Neural crest cell (in vitro differentiated cells): ENCODE results near the gene CEP131. TPM values are rescaled to one million over a fixed set of nuclear protein-coding genes. Genes with fewer than 3 reads are reported as not detected.
A peak's percentile ranks its signal among the peaks of the same experiment; 100 is the strongest.

Experiments used
- DNase-seq: peaks from one replicate; pipeline ENCODE4 v3.0.0; 2021; ENCODE audit warnings: low read depth, mixed read lengths, low spot score
- H3K27ac Mint-ChIP-seq: one replicate; pipeline ENCODE4 v1.8.0; 2021; ENCODE audit warnings: mild to moderate bottlenecking, mixed read lengths; ENCODE audit not compliant: unreplicated experiment
- H3K27me3 Mint-ChIP-seq: 2 replicates; pipeline ENCODE4 v1.8.0; 2021; ENCODE audit warnings: low read depth, mild to moderate bottlenecking, mixed read lengths
- H3K36me3 Mint-ChIP-seq: 2 replicates; pipeline ENCODE4 v1.8.0; 2021; ENCODE audit warnings: low read depth, mild to moderate bottlenecking, mixed read lengths
- H3K4me1 Mint-ChIP-seq: 2 replicates; pipeline ENCODE4 v1.8.0; 2021; ENCODE audit warnings: mixed read lengths
- H3K4me3 Mint-ChIP-seq: one replicate; pipeline ENCODE4 v1.8.0; 2021; ENCODE audit warnings: mild to moderate bottlenecking, mixed read lengths
- H3K9me3 Mint-ChIP-seq: 2 replicates; pipeline ENCODE4 v1.8.0; 2021; ENCODE audit warnings: mixed read lengths
- CTCF ChIP-seq: fragments of 200-600 bp; sonication (generic); conservative IDR thresholded peaks from 2 replicates; pipeline ENCODE4 v1.5.0; 2021; ENCODE audit warnings: antibody characterized with exemption, mild to moderate bottlenecking
- total RNA-seq: library from RNA; stranded (reverse); gene quantifications from 2 replicates; pipeline ENCODE4 v1.2.1, GENCODE V29; 2021

The CEP131 gene
- total RNA-seq, 1 donor from 2014 or later = 42.5 TPM

GRCh38 chr17:81162491-81162890, 60.3 kb downstream of the CEP131 start:
- Mint-ChIP-seq H3K9me3 (no peaks in the 10 kb centered on the region), H3K27ac (no peak overlapping the region), H3K27me3 (peaks cover 2% of the 10 kb centered on the region), H3K36me3 (no peaks in the 10 kb centered on the region), H3K4me1 (no peaks in the 10 kb centered on the region), H3K4me3 (no peak overlapping the region)
- no peak for TF ChIP-seq CTCF
- DNase-seq = no peak

GRCh38 chr17:81161972-81162371, 60.8 kb downstream of the CEP131 start:
- Mint-ChIP-seq H3K4me3 (no peak overlapping the region), H3K27ac (no peak overlapping the region), H3K9me3 (no peaks in the 10 kb centered on the region), H3K4me1 (no peaks in the 10 kb centered on the region), H3K27me3 (no peaks in the 10 kb centered on the region), H3K36me3 (no peaks in the 10 kb centered on the region)
- TF ChIP-seq CTCF = no peak
- no peak for DNase-seq

GRCh38 chr17:81161536-81161935, 61.2 kb downstream of the CEP131 start:
- H3K4me3 Mint-ChIP-seq = no peak overlapping the region
- H3K9me3 Mint-ChIP-seq = no peaks in the 10 kb centered on the region
- no peaks in the 10 kb centered on the region for H3K4me1 Mint-ChIP-seq
- H3K36me3 Mint-ChIP-seq = no peaks in the 10 kb centered on the region
- peak overlapping the region; percentile 75 for H3K27ac Mint-ChIP-seq
- DNase-seq = no peak
- no peak for TF ChIP-seq CTCF
- H3K27me3 Mint-ChIP-seq = no peaks in the 10 kb centered on the region

- Mint-ChIP-seq H3K4me1 (no peaks in the 10 kb centered on the region), H3K27ac (peak overlapping the region; percentile 75), H3K4me3 (no peak overlapping the region), H3K9me3 (no peaks in the 10 kb centered on the region), H3K36me3 (no peaks in the 10 kb centered on the region), H3K27me3 (no peaks in the 10 kb centered on the region)
- no peak for TF ChIP-seq CTCF
- DNase-seq = no peak
These were observed 61.9 kb downstream of the CEP131 start for GRCh38 chr17:81160747-81161453.

GRCh38 chr17:81160306-81160705, 62.5 kb downstream of the CEP131 start:
- Mint-ChIP-seq H3K27me3 (no peaks in the 10 kb centered on the region), H3K9me3 (no peaks in the 10 kb centered on the region), H3K4me1 (no peaks in the 10 kb centered on the region), H3K27ac (no peak overlapping the region), H3K36me3 (no peaks in the 10 kb centered on the region), H3K4me3 (no peak overlapping the region)
- DNase-seq = no peak
- TF ChIP-seq CTCF = no peak
